ENCODE measurements around the gene CNR1.
"Not testable (repeated sequence)": the region's sequence is repeated elsewhere in the genome, so short reads cannot be mapped to it uniquely, and the experiment has no call there.

The CNR1 gene

DNA sequence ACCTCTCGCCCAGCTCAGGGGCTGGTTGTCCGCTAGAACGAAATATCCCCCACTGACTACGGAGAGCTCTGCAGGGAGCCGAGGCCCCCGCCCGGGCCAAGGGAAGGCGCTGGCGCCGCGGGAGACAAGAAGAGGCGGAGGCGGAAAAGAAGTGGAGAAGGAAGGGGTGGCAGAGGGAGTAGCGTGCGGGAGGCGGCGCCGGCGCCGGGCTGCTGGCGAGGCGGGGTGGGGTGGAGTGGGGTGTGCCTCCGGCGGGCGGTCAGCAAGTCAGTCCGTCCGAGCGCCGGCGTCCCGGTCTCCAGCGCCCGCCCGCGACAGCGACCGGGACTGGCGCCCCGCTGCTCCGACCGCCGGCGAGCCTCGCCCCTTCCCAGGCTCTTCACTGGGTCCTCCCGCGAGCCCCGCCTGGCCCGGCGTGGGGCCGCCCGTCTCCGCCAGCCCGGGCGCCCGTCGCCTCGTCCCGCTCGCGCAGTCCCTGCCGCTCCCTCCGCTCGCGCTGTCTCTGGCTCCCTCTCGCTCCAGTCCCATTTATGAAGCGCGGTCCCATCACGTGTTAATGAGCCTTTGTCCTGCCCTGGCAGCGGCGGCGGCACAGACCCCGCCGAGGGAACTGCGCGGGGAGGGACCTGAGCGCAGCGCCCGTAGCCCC lies at the start of gene CNR1:
Gene CNR1 (minus strand): TSS at position 504 of the 649 bp plus-strand sequence. CDS start 21,073 bp downstream, outside the sequence.
- DNase-seq (ENCODE audit: low read depth), result peak; percentile 28
- no peak for TF ChIP-seq CTCF (IDR thresholded peaks at IDR 0.05; ENCODE audit: insufficient read depth, low read depth, low read length, missing control alignments)
- peak within 1 kb of the TSS; percentile 35 for H3K4me3 ChIP-seq (ENCODE audit: low read length)

- no peak for DNase-seq (ENCODE audit: low read depth)
- TF ChIP-seq CTCF (IDR thresholded peaks at IDR 0.05; ENCODE audit: insufficient read depth, low read depth, low read length, missing control alignments), result no peak
- no peak overlapping the region for H3K4me3 ChIP-seq (ENCODE audit: low read length)
Observed at GRCh38 chr6:88211446-88211845, 45.3 kb upstream of the CNR1 start.

- no peak for TF ChIP-seq CTCF (IDR thresholded peaks at IDR 0.05; ENCODE audit: insufficient read depth, low read depth, low read length, missing control alignments)
- H3K4me3 ChIP-seq (ENCODE audit: low read length), result no peak overlapping the region
- DNase-seq (ENCODE audit: low read depth), result no peak
Observed at GRCh38 chr6:88209301-88209700, 43.2 kb upstream of the CNR1 start.

GRCh38 chr6:88208726-88209125 lies 42.6 kb upstream of the CNR1 start:
- DNase-seq (ENCODE audit: low read depth), result no peak
- TF ChIP-seq CTCF (IDR thresholded peaks at IDR 0.05; ENCODE audit: insufficient read depth, low read depth, low read length, missing control alignments), result no peak
- no peak overlapping the region for H3K4me3 ChIP-seq (ENCODE audit: low read length)

DNA sequence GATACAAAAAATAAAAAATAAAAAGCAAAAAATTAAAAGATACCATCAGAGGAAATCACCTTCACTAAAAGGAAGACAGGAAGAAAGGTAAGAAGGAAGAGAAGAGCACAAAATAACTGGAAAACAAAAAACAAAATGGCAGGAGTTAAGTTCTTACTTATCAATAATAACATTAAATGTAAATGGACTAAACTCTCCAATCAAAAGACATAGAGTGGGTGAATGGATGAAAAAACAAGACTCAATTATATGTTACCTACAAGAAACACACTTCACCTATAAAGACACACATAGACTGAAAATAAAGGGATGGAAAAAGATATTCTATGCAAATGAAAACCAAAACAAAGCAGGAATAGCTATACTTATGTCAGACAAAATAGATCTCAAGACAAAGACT lies 35.6 kb upstream of the CNR1 start:
- not testable (repeated sequence) for DNase-seq (ENCODE audit: low read depth); H3K4me3 ChIP-seq (ENCODE audit: low read length)

GRCh38 chr6:88184921-88185320 lies 18.8 kb upstream of the CNR1 start:
- no peak for TF ChIP-seq CTCF (IDR thresholded peaks at IDR 0.05; ENCODE audit: insufficient read depth, low read depth, low read length, missing control alignments)
- no peak for DNase-seq (ENCODE audit: low read depth)
- no peak overlapping the region for H3K4me3 ChIP-seq (ENCODE audit: low read length)

GRCh38 chr6:88183471-88183870 lies 17.3 kb upstream of the CNR1 start:
- H3K4me3 ChIP-seq (ENCODE audit: low read length), result no peak overlapping the region
- TF ChIP-seq CTCF (IDR thresholded peaks at IDR 0.05; ENCODE audit: insufficient read depth, low read depth, low read length, missing control alignments), result no peak
- no peak for DNase-seq (ENCODE audit: low read depth)

All from epithelial cell of esophagus (primary cell).